ENCODE data around the gene CACNA1I. TPM values are rescaled to one million over a fixed set of nuclear protein-coding genes. Genes with fewer than 3 reads are reported as not detected.

Gene CACNA1I
- total RNA-seq, 1 experiment from 2014 or later = 0.03 TPM

GRCh38 chr22:39641660-39642310, 71.2 kb downstream of the CACNA1I start:
- DNase-seq (ENCODE audit: low read depth in 1 of 2, low spot score in 2 of 2) = no peak
- Histone ChIP-seq H3K36me3 (no peaks in the 10 kb centered on the region), H3K27ac (no peak overlapping the region)

DNA sequence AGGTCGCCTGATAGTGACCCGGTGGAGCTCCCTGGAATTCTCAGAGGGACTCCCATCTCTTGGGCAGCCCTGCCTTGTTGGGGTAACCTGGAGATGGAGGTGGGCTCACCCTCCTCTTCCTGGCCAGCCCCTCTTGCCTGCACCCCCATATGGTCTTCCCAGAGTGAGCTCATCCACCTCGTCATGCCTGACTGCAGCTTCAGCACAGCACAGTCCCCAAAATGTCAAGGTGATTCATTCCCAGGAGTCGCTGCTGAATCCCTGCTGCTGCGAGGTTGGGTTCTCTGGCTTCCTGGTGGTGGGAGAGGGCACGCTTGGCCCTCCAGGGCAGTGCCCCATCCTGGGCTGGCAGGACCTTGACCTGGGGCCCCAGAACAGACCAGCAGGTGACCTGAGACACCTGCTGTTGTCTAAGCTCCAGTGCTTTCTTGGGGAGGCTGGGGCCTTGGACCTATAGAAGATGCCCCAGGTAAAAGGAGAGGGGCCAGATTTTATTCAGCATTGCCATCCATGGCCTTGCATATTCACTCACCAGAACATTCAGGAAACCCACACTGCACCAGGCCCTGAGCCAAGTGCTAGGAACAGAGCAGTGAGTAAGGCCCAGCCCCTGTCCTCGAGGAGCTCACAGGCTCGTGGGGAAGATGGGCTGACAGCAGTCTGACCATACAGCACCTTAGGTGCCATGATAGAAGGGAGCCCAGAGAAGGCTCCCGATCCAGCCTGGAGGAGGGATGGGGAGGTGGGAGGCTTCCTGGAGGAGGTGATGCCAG, 72.9 kb downstream of the CACNA1I start:
- H3K27me3 ChIP-seq (replicated peaks) = no peaks in the 10 kb centered on the region; the same call in 1 of the 2 replicates
- no peak overlapping the region for H3K4me3 ChIP-seq
- DNase-seq (ENCODE audit: low read depth in 1 of 2, low spot score in 2 of 2) = no peak
- no peaks in the 10 kb centered on the region for H3K36me3 ChIP-seq
- no peaks in the 10 kb centered on the region for H3K4me1 ChIP-seq (replicated peaks)
- H3K27ac ChIP-seq = no peak overlapping the region
- no peaks in the 10 kb centered on the region for H3K9me3 ChIP-seq (replicated peaks)

More at GRCh38 chr22:39641660-39642310, 71.2 kb downstream of the CACNA1I start:
- Histone ChIP-seq H3K9me3 (replicated peaks) (no peaks in the 10 kb centered on the region), H3K4me3 (no peak overlapping the region), H3K27me3 (replicated peaks) (no peaks in the 10 kb centered on the region; the same call in 1 of the 2 replicates), H3K4me1 (replicated peaks) (no peaks in the 10 kb centered on the region)

DNA sequence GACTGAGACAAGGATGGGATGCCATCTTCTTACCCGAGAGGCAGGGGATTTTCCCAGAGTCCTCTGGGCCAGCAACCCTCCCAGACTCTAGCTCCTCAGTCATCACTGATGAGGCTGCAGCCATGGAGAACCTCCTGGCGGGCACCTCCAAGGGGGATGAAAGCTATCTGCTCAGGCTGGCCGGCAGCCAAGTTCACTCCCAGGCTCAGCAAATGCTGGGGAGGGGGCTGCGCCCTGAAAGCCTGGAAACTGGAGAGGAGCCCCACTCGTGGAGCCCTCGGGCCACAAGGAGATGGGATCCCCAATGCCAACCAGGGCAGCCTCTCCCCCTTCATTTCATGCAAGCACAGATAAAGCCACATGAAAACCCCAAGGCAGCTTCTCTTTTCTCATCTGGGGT, 75.0 kb downstream of the CACNA1I start:
- Histone ChIP-seq H3K27me3 (replicated peaks) (no peaks in the 10 kb centered on the region; the same call in 1 of the 2 replicates), H3K36me3 (no peaks in the 10 kb centered on the region), H3K4me1 (replicated peaks) (no peaks in the 10 kb centered on the region), H3K27ac (no peak overlapping the region), H3K9me3 (replicated peaks) (no peaks in the 10 kb centered on the region), H3K4me3 (no peak overlapping the region)
- no peak for DNase-seq (ENCODE audit: low read depth in 1 of 2, low spot score in 2 of 2)

DNA sequence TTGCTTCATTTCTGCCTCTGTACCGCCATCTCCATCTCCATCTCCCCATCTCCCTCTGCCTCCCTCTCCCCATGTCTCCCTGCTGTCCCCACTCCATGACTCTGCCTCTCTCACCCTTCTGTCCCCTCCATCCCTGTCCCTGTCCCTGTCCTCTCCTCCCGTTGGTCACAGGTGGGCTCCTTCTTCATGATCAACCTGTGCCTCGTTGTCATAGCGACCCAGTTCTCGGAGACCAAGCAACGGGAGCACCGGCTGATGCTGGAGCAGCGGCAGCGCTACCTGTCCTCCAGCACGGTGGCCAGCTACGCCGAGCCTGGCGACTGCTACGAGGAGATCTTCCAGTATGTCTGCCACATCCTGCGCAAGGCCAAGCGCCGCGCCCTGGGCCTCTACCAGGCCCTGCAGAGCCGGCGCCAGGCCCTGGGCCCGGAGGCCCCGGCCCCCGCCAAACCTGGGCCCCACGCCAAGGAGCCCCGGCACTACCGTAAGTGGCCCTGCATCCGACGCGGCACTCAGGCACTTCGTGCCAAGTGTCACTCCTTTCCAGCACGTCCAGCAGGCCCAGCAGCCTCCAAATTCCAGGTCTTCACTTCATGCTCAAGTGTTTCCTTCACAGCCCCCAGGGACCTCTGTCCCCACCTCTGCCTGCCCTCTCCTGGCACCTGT, 76.0 kb downstream of the CACNA1I start:
- Histone ChIP-seq H3K36me3 (no peaks in the 10 kb centered on the region), H3K27ac (no peak overlapping the region), H3K4me3 (no peak overlapping the region), H3K9me3 (replicated peaks) (no peaks in the 10 kb centered on the region), H3K4me1 (replicated peaks) (no peaks in the 10 kb centered on the region), H3K27me3 (replicated peaks) (no peaks in the 10 kb centered on the region; the same call in 1 of the 2 replicates)
- DNase-seq (ENCODE audit: low read depth in 1 of 2, low spot score in 2 of 2) = no peak

- Histone ChIP-seq H3K27ac (no peak overlapping the region), H3K9me3 (replicated peaks) (no peaks in the 10 kb centered on the region), H3K36me3 (no peaks in the 10 kb centered on the region), H3K27me3 (replicated peaks) (no peaks in the 10 kb centered on the region), H3K4me1 (replicated peaks) (no peaks in the 10 kb centered on the region), H3K4me3 (no peak overlapping the region)
- DNase-seq (ENCODE audit: low read depth in 1 of 2, low spot score in 2 of 2) = no peak
Measured at GRCh38 chr22:39647836-39648629, 77.5 kb downstream of the CACNA1I start.

- Histone ChIP-seq H3K4me3 (no peak overlapping the region), H3K27ac (no peak overlapping the region), H3K9me3 (replicated peaks) (no peaks in the 10 kb centered on the region), H3K27me3 (replicated peaks) (no peaks in the 10 kb centered on the region), H3K4me1 (replicated peaks) (no peaks in the 10 kb centered on the region), H3K36me3 (no peaks in the 10 kb centered on the region)
- DNase-seq (ENCODE audit: low read depth in 1 of 2, low spot score in 2 of 2) = no peak
Measured at GRCh38 chr22:39648630-39648950, 78.0 kb downstream of the CACNA1I start.

GRCh38 chr22:39649500-39650089, 79.0 kb downstream of the CACNA1I start:
- no peaks in the 10 kb centered on the region for H3K27me3 ChIP-seq (replicated peaks)
- no peak overlapping the region for H3K27ac ChIP-seq
- no peaks in the 10 kb centered on the region for H3K4me1 ChIP-seq (replicated peaks)
- no peak for DNase-seq (ENCODE audit: low read depth in 1 of 2, low spot score in 2 of 2)
- no peak overlapping the region for H3K4me3 ChIP-seq
- no peaks in the 10 kb centered on the region for H3K36me3 ChIP-seq
- H3K9me3 ChIP-seq (replicated peaks) = no peaks in the 10 kb centered on the region

GRCh38 chr22:39651053-39651996, 80.8 kb downstream of the CACNA1I start:
- H3K27me3 ChIP-seq (replicated peaks) = peaks cover 6% of the 10 kb centered on the region

DNA sequence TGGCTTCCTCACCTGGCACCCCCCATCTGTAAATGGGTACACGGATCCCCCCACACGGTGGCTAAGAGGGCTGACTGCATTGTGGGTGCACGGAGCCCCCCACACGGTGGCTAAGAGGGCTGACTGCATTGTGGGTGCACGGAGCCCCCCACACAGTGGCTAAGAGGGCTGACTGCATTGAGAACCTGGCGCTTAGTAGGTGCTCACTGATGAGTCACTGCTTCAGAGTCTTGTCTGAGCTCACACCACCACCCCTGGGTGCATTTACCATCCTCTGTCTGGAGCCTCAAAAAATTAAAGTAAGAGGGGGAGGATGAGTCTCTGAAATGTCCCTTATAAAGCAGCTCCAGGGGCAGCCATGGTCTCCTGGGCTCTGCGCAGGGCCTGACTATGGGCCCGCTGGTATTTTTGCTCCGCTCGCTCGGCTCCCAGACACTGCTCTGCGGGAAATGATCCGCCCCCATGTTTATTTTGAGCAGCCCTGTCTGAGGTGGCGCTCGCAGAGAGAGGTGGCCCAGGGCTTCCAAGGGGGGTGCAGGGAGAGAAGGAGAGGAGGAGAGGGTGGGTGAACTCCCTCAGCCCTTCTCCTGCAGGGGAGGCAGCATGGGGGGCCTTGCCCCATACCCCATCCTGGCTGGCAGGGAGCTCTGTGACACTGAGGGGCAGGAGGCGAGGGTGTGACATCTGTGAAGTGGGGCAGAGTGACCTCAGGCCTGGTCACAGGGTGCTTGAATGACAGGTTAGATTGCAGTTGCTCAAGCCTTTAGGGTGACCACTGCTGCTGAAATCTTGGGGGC, 82.6 kb downstream of the CACNA1I start:
- DNase-seq (ENCODE audit: low read depth in 1 of 2, low spot score in 2 of 2) = no peak
- no peaks in the 10 kb centered on the region for H3K4me1 ChIP-seq (replicated peaks)
- no peaks in the 10 kb centered on the region for H3K36me3 ChIP-seq
- H3K4me3 ChIP-seq = no peak overlapping the region
- H3K9me3 ChIP-seq (replicated peaks) = no peaks in the 10 kb centered on the region
- peaks cover 13% of the 10 kb centered on the region for H3K27me3 ChIP-seq (replicated peaks)
- H3K27ac ChIP-seq = no peak overlapping the region

More at GRCh38 chr22:39651053-39651996, 80.8 kb downstream of the CACNA1I start:
- Histone ChIP-seq H3K4me3 (no peak overlapping the region), H3K36me3 (no peaks in the 10 kb centered on the region), H3K27ac (no peak overlapping the region), H3K9me3 (replicated peaks) (no peaks in the 10 kb centered on the region), H3K4me1 (replicated peaks) (no peaks in the 10 kb centered on the region)
- no peak for DNase-seq (ENCODE audit: low read depth in 1 of 2, low spot score in 2 of 2)

- H3K9me3 ChIP-seq (replicated peaks) = no peaks in the 10 kb centered on the region
- DNase-seq (ENCODE audit: low read depth in 1 of 2, low spot score in 2 of 2) = no peak
- no peaks in the 10 kb centered on the region for H3K4me1 ChIP-seq (replicated peaks)
- H3K27me3 ChIP-seq (replicated peaks) = peaks cover 18% of the 10 kb centered on the region
- H3K4me3 ChIP-seq = no peak overlapping the region
- no peaks in the 10 kb centered on the region for H3K36me3 ChIP-seq
- no peak overlapping the region for H3K27ac ChIP-seq
Measured at GRCh38 chr22:39653787-39654077, 83.2 kb downstream of the CACNA1I start.

DNA sequence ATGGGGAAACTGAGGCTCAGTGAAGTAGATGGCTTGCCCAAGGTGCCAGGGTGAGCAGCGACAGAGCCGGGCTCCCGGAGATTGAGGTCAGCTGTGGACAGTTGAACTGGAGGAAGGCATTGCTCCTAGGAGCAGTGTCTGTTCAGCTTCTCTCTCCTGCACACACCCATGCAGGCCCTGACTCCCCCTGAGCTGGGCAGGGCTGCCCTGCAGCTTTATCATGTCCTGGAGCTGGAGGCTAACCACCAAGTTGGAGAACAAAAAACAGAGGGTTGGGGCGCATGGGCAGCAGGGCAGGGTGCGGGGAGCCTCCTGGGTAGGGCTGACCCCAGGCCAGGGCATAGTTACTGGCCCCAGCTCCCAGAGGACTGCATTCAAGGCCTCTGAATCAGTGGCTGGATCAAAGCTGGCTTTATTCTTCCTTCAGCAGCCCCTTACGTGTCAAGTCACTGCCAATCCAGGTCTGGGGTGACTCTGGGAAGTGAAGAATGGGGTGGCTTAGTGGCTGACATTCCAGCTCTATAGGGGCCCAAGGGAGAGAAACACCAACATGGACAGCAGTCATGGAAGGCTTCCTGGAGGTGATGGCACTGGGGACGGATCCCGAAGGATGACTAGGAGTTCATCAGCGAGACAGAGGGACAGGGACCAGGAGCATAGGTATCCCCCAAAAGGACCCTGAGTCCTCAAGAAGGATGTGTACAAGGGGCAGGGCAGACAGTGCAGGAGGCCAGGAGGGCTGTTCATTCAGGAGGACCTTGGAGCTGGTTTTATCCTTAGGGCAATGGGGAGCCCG, 83.8 kb downstream of the CACNA1I start:
- Histone ChIP-seq H3K4me3 (no peak overlapping the region), H3K36me3 (no peaks in the 10 kb centered on the region), H3K9me3 (replicated peaks) (no peaks in the 10 kb centered on the region), H3K4me1 (replicated peaks) (no peaks in the 10 kb centered on the region), H3K27ac (no peak overlapping the region), H3K27me3 (replicated peaks) (peaks cover 24% of the 10 kb centered on the region)
- no peak for DNase-seq (ENCODE audit: low read depth in 1 of 2, low spot score in 2 of 2)
